ENCODE measurements around the gene PAK1.

GRCh38 chr11:77436969-77437368 is 36.9 kb downstream of the PAK1 start:
- TF ChIP-seq USF2 (IDR thresholded peaks at IDR 0.05; ENCODE audit: low read depth, low read length): no peak
- TF ChIP-seq NFE2L2 (IDR thresholded peaks at IDR 0.05; ENCODE audit: low read depth, low read length): no peak
- TF ChIP-seq CTCF (conservative IDR thresholded peaks at IDR 0.05; ENCODE audit: low read depth, low read length): no peak
- TF ChIP-seq SMC3 (IDR thresholded peaks at IDR 0.05; ENCODE audit: low read depth, low read length): no peak

Data from IMR-90 (cell line).